Tibial nerve (tissue), 4 donors: ENCODE results near the gene TEF.

Source experiments
- EP300 ChIP-seq, 2 donors: sonication (generic); formaldehyde crosslinking; IDR thresholded peaks; one replicate each; pipeline ENCODE4 v1.6.1; 2017; ENCODE audit warnings: antibody characterized with exemption in 2 of 2, mild to moderate bottlenecking in 1 of 2
- POLR2A ChIP-seq, 2 donors: fragments of 450-650 bp; IDR thresholded peaks; one replicate each; pipeline ENCODE4 v1.6.1; 2017; ENCODE audit warnings: antibody characterized with exemption in 2 of 2, mild to moderate bottlenecking in 2 of 2, moderate library complexity in 2 of 2
- TF ChIP-seq, protein P1 (sequence below), 5 experiments: fragments of 200-600 bp in 3 of 5; fragments of 450-650 bp in 2 of 5; sonication (generic) in 3 of 5; IDR thresholded peaks; one replicate each; pipeline ENCODE4 v1.5.1; 2016 to 2019; ENCODE audit warnings: antibody characterized with exemption in 5 of 5, mild to moderate bottlenecking in 3 of 5, moderate library complexity in 2 of 5

DNA sequence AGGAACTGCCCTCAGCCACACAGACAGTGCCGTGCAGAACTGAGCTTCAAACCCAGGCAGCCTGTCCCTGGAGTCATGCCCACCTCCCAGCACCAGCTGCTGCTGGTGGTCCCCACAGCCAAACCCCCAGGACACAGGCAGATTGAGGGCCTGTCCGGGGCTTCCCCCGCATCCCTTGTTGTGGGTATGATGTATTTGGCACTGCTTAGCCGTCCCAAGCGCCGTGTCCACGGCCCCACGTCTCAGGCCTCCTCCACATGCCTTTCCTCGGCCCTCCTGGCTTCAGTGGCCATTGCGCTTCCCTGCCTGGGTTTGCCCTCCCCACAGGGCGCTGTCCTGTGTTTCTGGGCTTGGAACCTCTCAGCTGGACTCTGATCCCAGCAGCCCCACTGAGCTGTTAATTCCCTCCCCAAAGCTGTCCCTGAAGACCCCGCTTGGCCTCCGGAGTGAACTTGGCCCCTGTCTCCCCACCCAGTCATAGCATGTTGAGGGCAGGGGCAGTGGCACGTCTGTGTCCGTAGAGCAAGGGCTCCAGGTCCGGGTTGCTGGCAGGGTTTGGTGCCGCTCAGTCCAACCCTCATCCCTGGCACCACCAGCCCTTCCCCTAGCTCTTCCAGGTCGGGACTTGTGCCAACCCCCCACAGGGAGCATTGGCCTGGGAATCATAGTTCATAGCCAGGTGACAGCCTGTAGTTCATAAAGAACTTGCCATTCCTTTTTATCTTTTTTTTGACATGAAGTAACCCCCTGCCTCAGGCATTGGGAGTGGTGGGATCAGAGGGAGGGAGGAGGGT lies 34.5 kb upstream of the TEF start:
- TF ChIP-seq, protein P1, sequence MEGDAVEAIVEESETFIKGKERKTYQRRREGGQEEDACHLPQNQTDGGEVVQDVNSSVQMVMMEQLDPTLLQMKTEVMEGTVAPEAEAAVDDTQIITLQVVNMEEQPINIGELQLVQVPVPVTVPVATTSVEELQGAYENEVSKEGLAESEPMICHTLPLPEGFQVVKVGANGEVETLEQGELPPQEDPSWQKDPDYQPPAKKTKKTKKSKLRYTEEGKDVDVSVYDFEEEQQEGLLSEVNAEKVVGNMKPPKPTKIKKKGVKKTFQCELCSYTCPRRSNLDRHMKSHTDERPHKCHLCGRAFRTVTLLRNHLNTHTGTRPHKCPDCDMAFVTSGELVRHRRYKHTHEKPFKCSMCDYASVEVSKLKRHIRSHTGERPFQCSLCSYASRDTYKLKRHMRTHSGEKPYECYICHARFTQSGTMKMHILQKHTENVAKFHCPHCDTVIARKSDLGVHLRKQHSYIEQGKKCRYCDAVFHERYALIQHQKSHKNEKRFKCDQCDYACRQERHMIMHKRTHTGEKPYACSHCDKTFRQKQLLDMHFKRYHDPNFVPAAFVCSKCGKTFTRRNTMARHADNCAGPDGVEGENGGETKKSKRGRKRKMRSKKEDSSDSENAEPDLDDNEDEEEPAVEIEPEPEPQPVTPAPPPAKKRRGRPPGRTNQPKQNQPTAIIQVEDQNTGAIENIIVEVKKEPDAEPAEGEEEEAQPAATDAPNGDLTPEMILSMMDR (IDR thresholded peaks at IDR 0.05): no peak
- no peak for TF ChIP-seq POLR2A (IDR thresholded peaks at IDR 0.05)
- no peak for TF ChIP-seq EP300 (IDR thresholded peaks at IDR 0.05)
